ENCODE results near the gene STN1.
A peak's percentile ranks its signal among the peaks of the same experiment; 100 is the strongest.

The STN1 gene

DNA sequence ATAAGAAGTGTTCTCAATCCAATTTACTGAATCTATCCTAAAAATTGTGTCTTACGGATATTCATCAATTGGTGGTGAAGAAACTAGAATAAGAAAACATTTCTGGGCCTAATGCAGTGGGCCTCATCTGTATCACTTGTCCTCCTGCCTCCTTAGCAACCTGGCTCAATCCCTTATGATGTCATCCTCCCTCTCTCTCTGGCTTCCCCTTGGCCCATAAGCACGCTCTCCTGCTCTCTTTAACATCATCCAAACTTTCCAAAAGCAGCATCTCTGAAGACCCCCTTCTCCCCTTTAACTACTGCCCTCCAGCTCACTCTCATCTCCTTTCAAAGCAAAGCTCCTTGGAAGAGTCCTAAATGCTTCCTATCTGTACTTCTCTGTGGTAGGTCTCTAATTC is 4.7 kb upstream of the STN1 start:
- FAIRE-seq (no peak), DNase-seq (ENCODE audit: insufficient read length, low spot score) (no peak)
- TF ChIP-seq SPI1 (IDR thresholded peaks at IDR 0.05; ENCODE audit: low read depth, low read length): no peak
- no peak for TF ChIP-seq TAF1 (IDR thresholded peaks at IDR 0.05; ENCODE audit: low read depth, low read length)
- TF ChIP-seq PAX5 (IDR thresholded peaks at IDR 0.05; ENCODE audit: insufficient read depth, low read length, severe bottlenecking): no peak
- TF ChIP-seq POLR2A (IDR thresholded peaks at IDR 0.05; ENCODE audit: low read depth, low read length): no peak
- no peak for TF ChIP-seq POLR2AphosphoS5 (IDR thresholded peaks at IDR 0.05; ENCODE audit: low read depth, low read length)
- no peak for TF ChIP-seq POU2F2 (IDR thresholded peaks at IDR 0.05; ENCODE audit: low read depth, low read length)

DNA sequence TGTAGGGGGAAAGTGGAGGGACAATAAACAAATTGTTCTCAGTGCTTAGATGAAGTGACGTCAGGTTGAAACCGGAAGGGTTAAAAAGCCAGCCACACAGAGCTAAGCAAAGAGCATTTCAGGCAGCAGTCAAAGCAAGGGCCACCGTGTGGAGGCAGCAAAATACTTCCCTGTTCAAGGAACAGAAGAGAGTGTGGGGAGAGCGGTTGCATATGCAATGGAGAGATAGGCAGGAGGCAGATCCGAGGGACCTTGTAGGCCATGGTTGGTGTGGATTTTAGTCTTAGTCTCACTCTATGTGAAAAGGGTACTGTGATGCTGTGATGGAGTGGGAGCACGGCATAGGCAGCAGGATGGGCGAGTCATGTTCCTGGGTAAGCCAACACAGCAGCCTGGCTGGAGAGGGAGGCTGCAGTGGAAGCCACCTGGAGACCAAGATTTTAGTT is 3.8 kb upstream of the STN1 start:
- peak; percentile 15 for DNase-seq (ENCODE audit: insufficient read length, low spot score)
- no peak for TF ChIP-seq POLR2AphosphoS5 (IDR thresholded peaks at IDR 0.05; ENCODE audit: low read depth, low read length)
- no peak for TF ChIP-seq SPI1 (IDR thresholded peaks at IDR 0.05; ENCODE audit: low read depth, low read length)
- TF ChIP-seq POLR2A (IDR thresholded peaks at IDR 0.05; ENCODE audit: low read depth, low read length): no peak; the same call in 1 of the 2 replicates
- TF ChIP-seq TAF1 (IDR thresholded peaks at IDR 0.05; ENCODE audit: low read depth, low read length): 0 out of 2 replicates have a peak, but pooled peaks have one; percentile 19
- TF ChIP-seq PAX5 (IDR thresholded peaks at IDR 0.05; ENCODE audit: insufficient read depth, low read length, severe bottlenecking): no peak
- peak; percentile 50; the same call in 1 of the 2 replicates for TF ChIP-seq POU2F2 (IDR thresholded peaks at IDR 0.05; ENCODE audit: low read depth, low read length)
- peak; percentile 82 for FAIRE-seq

DNA sequence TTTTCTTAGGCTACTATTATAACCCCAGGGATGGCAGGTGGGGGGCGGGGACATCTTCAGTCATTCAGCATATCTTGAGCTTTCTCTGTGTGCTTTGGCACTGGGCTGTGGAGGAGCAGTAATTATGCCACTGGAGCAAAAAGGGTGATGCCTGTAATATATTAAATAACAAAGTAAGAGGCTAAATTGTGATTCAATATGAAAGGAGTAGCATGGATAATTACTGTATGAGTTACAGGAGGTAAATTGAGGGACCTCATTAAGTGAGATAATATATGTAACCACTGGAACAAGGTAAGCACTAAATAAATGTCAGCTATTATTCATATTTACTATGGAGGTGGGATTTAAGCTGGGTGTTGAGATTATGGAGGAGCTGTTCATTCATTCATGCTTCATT is 3.3 kb upstream of the STN1 start:
- no peak for DNase-seq (ENCODE audit: insufficient read length, low spot score)
- TF ChIP-seq POLR2A (IDR thresholded peaks at IDR 0.05; ENCODE audit: low read depth, low read length) (no peak), SPI1 (IDR thresholded peaks at IDR 0.05; ENCODE audit: low read depth, low read length) (no peak), POU2F2 (IDR thresholded peaks at IDR 0.05; ENCODE audit: low read depth, low read length) (no peak), POLR2AphosphoS5 (IDR thresholded peaks at IDR 0.05; ENCODE audit: low read depth, low read length) (no peak), TAF1 (IDR thresholded peaks at IDR 0.05; ENCODE audit: low read depth, low read length) (no peak), PAX5 (IDR thresholded peaks at IDR 0.05; ENCODE audit: insufficient read depth, low read length, severe bottlenecking) (no peak)
- FAIRE-seq: no peak

DNA sequence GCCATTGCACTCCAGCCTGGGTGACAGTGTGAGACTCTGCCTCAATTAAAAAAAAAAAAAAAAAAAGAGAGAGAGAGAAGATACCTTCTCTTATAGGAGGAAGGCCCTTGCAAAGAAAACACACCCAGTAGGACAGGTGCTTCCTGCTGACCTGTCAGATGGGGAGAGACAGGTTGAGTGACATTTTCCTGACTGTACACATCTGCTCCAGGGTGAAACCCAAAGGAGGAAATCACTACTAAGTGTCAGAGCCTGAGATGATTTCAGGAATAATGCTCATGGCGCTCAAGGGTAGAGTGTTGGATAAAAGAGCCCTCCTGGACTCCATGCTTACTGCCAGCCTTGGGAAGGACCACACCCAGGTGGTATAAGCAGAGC is 1.7 kb upstream of the STN1 start:
- FAIRE-seq (no peak), DNase-seq (ENCODE audit: insufficient read length, low spot score) (no peak)
- TF ChIP-seq POLR2AphosphoS5 (IDR thresholded peaks at IDR 0.05; ENCODE audit: low read depth, low read length) (no peak), PAX5 (IDR thresholded peaks at IDR 0.05; ENCODE audit: insufficient read depth, low read length, severe bottlenecking) (no peak), POU2F2 (IDR thresholded peaks at IDR 0.05; ENCODE audit: low read depth, low read length) (no peak), POLR2A (IDR thresholded peaks at IDR 0.05; ENCODE audit: low read depth, low read length) (no peak), TAF1 (IDR thresholded peaks at IDR 0.05; ENCODE audit: low read depth, low read length) (no peak), SPI1 (IDR thresholded peaks at IDR 0.05; ENCODE audit: low read depth, low read length) (no peak)

DNA sequence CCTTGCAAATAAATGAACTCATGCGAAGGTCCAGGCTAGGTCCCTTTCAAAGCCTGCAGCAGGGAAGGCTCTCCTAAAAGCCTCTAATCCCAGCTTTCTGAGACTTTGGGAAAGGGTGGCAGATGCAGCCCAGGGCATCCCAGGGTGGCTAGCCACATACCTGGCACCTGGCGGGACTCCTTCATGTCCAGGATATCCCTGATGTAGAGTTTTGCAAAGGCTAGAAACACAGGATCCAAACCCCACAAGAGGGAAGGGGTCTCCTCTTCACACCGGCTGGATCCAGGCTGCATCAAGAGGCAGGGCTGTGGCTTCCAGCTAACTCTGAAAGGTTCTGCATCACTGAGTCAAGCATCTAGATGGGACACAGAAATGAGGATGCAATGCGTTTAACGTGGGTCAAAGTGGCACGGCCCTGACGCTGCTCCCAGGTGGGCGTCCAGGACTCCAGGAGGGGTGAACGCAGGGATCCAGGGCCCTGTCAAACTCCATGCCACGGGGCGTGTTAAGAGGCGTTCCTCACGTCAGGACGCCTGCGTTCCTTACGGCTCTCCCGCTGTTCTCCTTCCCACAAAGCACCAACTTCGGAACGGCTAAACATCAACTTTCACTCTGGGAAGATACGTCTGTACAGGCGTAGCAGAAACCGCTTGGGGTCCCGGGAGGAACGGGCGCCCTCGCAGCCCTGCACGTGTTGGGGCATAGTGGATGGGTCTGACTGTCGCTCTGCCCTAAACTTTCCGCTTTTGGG is 507 bp downstream of the STN1 start:
- no peak for TF ChIP-seq SPI1 (IDR thresholded peaks at IDR 0.05; ENCODE audit: low read depth, low read length)
- peak; percentile 8 for TF ChIP-seq PAX5 (IDR thresholded peaks at IDR 0.05; ENCODE audit: insufficient read depth, low read length, severe bottlenecking)
- no peak for TF ChIP-seq POU2F2 (IDR thresholded peaks at IDR 0.05; ENCODE audit: low read depth, low read length)
- TF ChIP-seq TAF1 (IDR thresholded peaks at IDR 0.05; ENCODE audit: low read depth, low read length): no peak
- TF ChIP-seq POLR2AphosphoS5 (IDR thresholded peaks at IDR 0.05; ENCODE audit: low read depth, low read length): peak; percentile 13
- no peak for TF ChIP-seq POLR2A (IDR thresholded peaks at IDR 0.05; ENCODE audit: low read depth, low read length)
- FAIRE-seq: peak; percentile 82
- no peak for DNase-seq (ENCODE audit: insufficient read length, low spot score)

DNA sequence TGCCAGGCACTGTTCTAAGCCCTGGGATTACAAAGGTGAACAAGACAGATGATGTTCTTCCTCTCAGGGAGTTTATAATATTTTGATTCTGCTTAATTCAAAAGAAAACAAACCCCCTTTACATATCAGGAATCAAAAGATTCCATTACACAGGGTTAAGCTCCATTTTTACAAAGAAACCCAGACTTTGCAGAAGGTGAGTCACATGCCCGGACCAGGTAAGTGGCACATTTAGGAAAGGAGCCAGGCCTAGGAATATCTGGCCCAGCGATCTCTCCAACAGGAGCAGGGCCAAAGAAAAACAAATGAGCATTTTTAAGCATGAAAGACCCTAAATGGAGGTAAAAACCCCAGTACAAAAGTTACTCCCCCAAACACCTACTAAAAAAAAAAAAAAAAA is 1.1 kb downstream of the STN1 start:
- TF ChIP-seq POLR2AphosphoS5 (IDR thresholded peaks at IDR 0.05; ENCODE audit: low read depth, low read length) (no peak), POU2F2 (IDR thresholded peaks at IDR 0.05; ENCODE audit: low read depth, low read length) (no peak), SPI1 (IDR thresholded peaks at IDR 0.05; ENCODE audit: low read depth, low read length) (no peak), PAX5 (IDR thresholded peaks at IDR 0.05; ENCODE audit: insufficient read depth, low read length, severe bottlenecking) (no peak), POLR2A (IDR thresholded peaks at IDR 0.05; ENCODE audit: low read depth, low read length) (no peak), TAF1 (IDR thresholded peaks at IDR 0.05; ENCODE audit: low read depth, low read length) (no peak)
- FAIRE-seq: no peak
- DNase-seq (ENCODE audit: insufficient read length, low spot score): no peak

DNA sequence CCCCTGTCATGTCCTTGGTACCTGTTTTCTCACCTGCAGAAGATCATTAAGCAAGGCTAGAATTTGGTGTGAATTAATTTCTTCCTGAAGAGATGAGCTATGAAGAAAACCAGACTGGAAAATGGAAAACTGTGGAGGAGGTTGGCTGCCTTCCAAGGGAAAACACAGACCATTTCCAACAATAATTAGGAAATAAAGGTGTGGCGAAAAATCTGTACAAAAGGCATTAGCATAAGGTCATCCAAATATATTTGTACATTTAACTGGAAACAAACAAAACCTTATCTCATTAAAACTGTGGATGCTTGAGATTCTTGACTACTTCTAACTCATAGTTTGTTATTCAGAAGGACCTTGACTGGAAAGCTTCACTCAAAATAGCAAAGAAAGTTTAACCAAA is 1.7 kb downstream of the STN1 start:
- FAIRE-seq: no peak
- TF ChIP-seq POLR2AphosphoS5 (IDR thresholded peaks at IDR 0.05; ENCODE audit: low read depth, low read length): no peak
- TF ChIP-seq TAF1 (IDR thresholded peaks at IDR 0.05; ENCODE audit: low read depth, low read length): no peak
- no peak for TF ChIP-seq POLR2A (IDR thresholded peaks at IDR 0.05; ENCODE audit: low read depth, low read length)
- no peak for TF ChIP-seq SPI1 (IDR thresholded peaks at IDR 0.05; ENCODE audit: low read depth, low read length)
- no peak for TF ChIP-seq POU2F2 (IDR thresholded peaks at IDR 0.05; ENCODE audit: low read depth, low read length)
- no peak for TF ChIP-seq PAX5 (IDR thresholded peaks at IDR 0.05; ENCODE audit: insufficient read depth, low read length, severe bottlenecking)
- DNase-seq (ENCODE audit: insufficient read length, low spot score): no peak

DNA sequence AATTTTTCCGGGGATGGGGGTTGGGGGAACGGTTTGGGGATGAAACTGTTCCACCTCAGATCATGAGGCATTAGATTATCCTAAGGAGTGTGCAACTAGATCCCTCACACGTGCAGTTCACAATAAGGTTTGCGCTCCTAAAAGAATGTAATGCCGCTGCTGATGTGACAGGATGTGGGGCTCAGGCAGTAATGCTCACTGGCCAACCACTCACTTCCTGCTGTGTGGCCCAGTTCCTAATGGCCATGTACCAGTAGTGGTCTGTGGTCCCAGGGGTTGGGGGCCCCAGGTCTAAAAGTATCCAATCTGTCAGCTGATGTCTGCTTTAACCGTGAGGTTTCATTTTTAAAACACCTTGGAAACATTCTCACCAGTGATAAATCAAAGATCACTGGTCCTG is 2.2 kb downstream of the STN1 start:
- TF ChIP-seq PAX5 (IDR thresholded peaks at IDR 0.05; ENCODE audit: insufficient read depth, low read length, severe bottlenecking): no peak
- TF ChIP-seq POLR2AphosphoS5 (IDR thresholded peaks at IDR 0.05; ENCODE audit: low read depth, low read length): no peak
- no peak for TF ChIP-seq POU2F2 (IDR thresholded peaks at IDR 0.05; ENCODE audit: low read depth, low read length)
- TF ChIP-seq SPI1 (IDR thresholded peaks at IDR 0.05; ENCODE audit: low read depth, low read length): no peak
- no peak for TF ChIP-seq TAF1 (IDR thresholded peaks at IDR 0.05; ENCODE audit: low read depth, low read length)
- TF ChIP-seq POLR2A (IDR thresholded peaks at IDR 0.05; ENCODE audit: low read depth, low read length): no peak; the same call in 1 of the 2 replicates
- DNase-seq (ENCODE audit: insufficient read length, low spot score) (no peak), FAIRE-seq (peak; percentile 83)

DNA sequence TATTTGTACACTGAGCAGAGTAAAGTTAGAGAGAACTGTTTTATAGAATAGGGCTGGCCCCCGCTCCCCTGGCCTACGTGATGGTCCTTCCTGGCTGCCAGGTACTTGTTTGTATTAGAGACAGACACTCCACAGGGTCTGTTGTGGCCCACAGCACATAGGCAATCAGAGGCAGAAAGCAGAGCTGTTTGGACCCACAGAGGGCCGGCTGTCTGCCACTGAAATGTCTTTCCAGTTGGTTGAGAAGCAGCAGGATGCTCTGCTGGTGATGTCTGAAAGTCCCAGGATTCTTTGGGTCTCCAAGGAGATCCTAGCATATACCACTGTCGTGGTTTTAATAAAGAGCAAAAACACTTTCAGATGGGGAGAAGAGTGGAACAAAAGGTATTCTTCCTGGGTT is 5.2 kb downstream of the STN1 start:
- no peak for FAIRE-seq
- no peak for DNase-seq (ENCODE audit: insufficient read length, low spot score)

More for the DNA sequence above, 5.2 kb downstream of the STN1 start:
- TF ChIP-seq POLR2AphosphoS5 (IDR thresholded peaks at IDR 0.05; ENCODE audit: low read depth, low read length) (no peak), TAF1 (IDR thresholded peaks at IDR 0.05; ENCODE audit: low read depth, low read length) (no peak), POU2F2 (IDR thresholded peaks at IDR 0.05; ENCODE audit: low read depth, low read length) (no peak), PAX5 (IDR thresholded peaks at IDR 0.05; ENCODE audit: insufficient read depth, low read length, severe bottlenecking) (no peak), SPI1 (IDR thresholded peaks at IDR 0.05; ENCODE audit: low read depth, low read length) (no peak), POLR2A (IDR thresholded peaks at IDR 0.05; ENCODE audit: low read depth, low read length) (no peak)

Measured in GM12891 (cell line).